ENCODE results near the gene STAM. TPM values are rescaled to one million over a fixed set of nuclear protein-coding genes. Genes with fewer than 3 reads are reported as not detected.

STAM gene
- total RNA-seq, 2 experiments from 2014 or later: 12.9 to 18.2 TPM

DNA sequence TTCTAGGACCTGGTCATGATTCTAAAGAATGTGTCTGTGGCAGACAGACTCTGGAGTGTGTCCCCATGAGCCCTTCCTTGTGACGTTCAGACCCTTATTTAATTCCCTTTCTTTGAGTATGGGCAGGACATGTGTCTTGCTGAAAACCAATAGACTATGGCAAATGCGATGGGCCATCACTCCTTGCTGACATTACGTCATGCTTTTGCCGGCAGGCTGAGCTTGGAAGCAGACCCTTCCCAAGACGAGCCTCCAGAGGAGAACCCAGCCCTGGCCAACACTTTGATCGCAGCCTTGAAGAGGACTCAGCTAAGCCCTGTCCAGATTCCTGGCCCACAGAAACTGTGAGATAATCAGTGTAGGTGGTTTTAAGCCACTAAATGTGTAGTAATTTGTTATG is 89.7 kb downstream of the STAM start:
- ChIA-PET POLR2A (no interaction called here), CTCF (ENCODE audit: unreplicated experiment) (no interaction called here)
- H3K4me2 ChIP-seq (ENCODE audit: low read length): no peak overlapping the region
- H3K36me3 ChIP-seq (ENCODE audit: insufficient read depth, low read length): no peaks in the 10 kb centered on the region
- no peak overlapping the region for H2AFZ ChIP-seq (ENCODE audit: low read length)
- no peak overlapping the region for H3K27ac ChIP-seq (ENCODE audit: low read depth, low read length, poor library complexity, severe bottlenecking)
- no peak for DNase-seq (ENCODE audit: low spot score)
- H3K4me1 ChIP-seq (ENCODE audit: insufficient read depth, low read length, poor library complexity, severe bottlenecking): no peaks in the 10 kb centered on the region
- no peaks in the 10 kb centered on the region for H3K79me2 ChIP-seq (ENCODE audit: insufficient read depth, low read depth, low read length)
- TF ChIP-seq, protein P1, sequence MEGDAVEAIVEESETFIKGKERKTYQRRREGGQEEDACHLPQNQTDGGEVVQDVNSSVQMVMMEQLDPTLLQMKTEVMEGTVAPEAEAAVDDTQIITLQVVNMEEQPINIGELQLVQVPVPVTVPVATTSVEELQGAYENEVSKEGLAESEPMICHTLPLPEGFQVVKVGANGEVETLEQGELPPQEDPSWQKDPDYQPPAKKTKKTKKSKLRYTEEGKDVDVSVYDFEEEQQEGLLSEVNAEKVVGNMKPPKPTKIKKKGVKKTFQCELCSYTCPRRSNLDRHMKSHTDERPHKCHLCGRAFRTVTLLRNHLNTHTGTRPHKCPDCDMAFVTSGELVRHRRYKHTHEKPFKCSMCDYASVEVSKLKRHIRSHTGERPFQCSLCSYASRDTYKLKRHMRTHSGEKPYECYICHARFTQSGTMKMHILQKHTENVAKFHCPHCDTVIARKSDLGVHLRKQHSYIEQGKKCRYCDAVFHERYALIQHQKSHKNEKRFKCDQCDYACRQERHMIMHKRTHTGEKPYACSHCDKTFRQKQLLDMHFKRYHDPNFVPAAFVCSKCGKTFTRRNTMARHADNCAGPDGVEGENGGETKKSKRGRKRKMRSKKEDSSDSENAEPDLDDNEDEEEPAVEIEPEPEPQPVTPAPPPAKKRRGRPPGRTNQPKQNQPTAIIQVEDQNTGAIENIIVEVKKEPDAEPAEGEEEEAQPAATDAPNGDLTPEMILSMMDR (conservative IDR thresholded peaks at IDR 0.05; ENCODE audit: low read length): no peak
- TF ChIP-seq EZH2phosphoT487 (IDR thresholded peaks at IDR 0.05; ENCODE audit: borderline replicate concordance, low read depth, low read length): no peak
- BruUV-seq (replicated peaks): no TSS peak
- intact Hi-C loops (cut with micrococcal nuclease; ENCODE audit: unreplicated experiment): no loop called here
- no peaks in the 10 kb centered on the region for H3K9me3 ChIP-seq (ENCODE audit: low read length)
- no peak overlapping the region for H3K4me3 ChIP-seq (ENCODE audit: low read depth, low read length, poor library complexity, severe bottlenecking)
- H3K9me2 ChIP-seq (ENCODE audit: insufficient read depth, low read length): no peaks in the 10 kb centered on the region
- H4K20me1 ChIP-seq (ENCODE audit: insufficient read depth, low read length): no peaks in the 10 kb centered on the region

DNA sequence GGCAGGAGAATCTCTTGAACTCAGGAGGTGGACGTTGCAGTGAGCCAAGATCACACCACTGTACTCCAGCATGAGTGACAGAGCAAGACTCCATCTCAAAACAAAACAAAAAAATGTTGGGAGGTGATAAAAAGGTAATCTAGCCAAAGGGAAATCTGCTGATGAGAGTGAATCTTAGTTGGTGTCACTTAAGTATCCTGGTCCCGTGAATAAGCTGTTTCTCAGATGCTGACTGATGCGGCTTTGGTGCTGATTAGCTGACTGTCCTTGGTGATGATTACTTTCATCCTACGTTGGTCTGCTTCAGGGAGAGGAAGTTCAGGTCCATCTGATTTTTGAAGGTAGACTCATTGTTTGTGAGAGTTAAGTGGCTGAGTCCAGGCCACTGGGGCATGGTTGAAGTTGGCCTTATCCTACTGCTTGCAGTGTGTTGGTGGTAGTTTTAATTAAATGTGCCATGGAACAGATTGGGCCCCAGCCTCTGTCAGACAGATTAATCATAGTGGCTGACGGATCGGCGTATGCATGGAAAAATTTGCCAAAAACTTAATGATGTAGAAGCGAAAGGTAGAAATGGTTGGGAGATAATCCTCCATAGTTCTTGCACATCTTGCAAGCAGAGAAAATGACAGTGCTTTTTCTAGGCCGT is 90.6 kb downstream of the STAM start:
- TF ChIP-seq EZH2phosphoT487 (IDR thresholded peaks at IDR 0.05; ENCODE audit: borderline replicate concordance, low read depth, low read length): no peak
- TF ChIP-seq, protein P1 (conservative IDR thresholded peaks at IDR 0.05; ENCODE audit: low read length): no peak
- BruUV-seq (replicated peaks): no TSS peak
- Histone ChIP-seq H3K9me3 (ENCODE audit: low read length) (no peaks in the 10 kb centered on the region), H2AFZ (ENCODE audit: low read length) (no peak overlapping the region), H3K79me2 (ENCODE audit: insufficient read depth, low read depth, low read length) (no peaks in the 10 kb centered on the region), H4K20me1 (ENCODE audit: insufficient read depth, low read length) (no peaks in the 10 kb centered on the region), H3K4me3 (ENCODE audit: low read depth, low read length, poor library complexity, severe bottlenecking) (no peak overlapping the region), H3K36me3 (ENCODE audit: insufficient read depth, low read length) (no peaks in the 10 kb centered on the region), H3K9me2 (ENCODE audit: insufficient read depth, low read length) (no peaks in the 10 kb centered on the region), H3K4me1 (ENCODE audit: insufficient read depth, low read length, poor library complexity, severe bottlenecking) (no peaks in the 10 kb centered on the region), H3K4me2 (ENCODE audit: low read length) (no peak overlapping the region), H3K27ac (ENCODE audit: low read depth, low read length, poor library complexity, severe bottlenecking) (no peak overlapping the region)
- DNase-seq (ENCODE audit: low spot score): no peak
- intact Hi-C loops (cut with micrococcal nuclease; ENCODE audit: unreplicated experiment): no loop called here
- POLR2A ChIA-PET: interaction anchor here (0.5 kb wide), 1 partner anchor 243 kb away, joined by 3 read pairs; no protein-coding TSS in a partner anchor
- CTCF ChIA-PET (ENCODE audit: unreplicated experiment): no interaction called here

DNA sequence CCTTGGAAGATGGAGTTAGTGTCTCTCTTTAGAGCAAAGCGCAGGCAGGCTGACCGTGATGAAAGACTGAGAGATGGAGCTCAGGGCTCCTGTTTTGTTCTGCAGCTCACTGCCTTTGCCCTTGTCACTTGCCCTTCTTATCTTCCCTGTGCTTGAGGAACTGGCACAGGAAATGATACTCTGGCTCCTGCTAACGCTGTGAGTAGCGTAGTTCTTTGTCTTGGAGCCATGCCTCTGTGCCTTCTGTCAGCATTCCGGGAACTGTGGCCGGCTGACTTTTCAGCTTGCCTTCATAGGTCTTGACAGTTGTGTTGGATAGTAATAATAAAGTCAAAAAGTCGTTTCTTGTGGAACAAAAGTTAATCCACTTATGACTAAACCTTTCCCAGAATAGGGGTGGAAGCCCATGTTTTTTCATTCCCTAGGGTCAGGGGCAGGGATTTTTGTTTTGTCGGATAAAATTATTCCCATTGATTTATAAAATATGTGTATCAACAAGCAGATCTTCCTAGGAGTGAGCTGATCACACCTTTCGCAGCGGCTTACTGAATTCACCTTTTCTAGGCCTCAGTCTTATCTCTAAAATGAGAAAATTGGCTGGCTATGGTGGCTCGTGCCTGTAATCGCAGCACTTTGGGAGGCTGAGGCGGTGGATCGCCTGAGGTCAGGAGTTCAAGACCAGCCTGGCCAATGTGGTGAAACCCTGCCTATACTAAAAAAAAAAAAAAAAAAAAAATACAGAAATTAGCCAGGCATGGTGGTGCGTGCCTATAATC is 91.4 kb downstream of the STAM start:
- no peaks in the 10 kb centered on the region for H3K9me3 ChIP-seq (ENCODE audit: low read length)
- H3K79me2 ChIP-seq (ENCODE audit: insufficient read depth, low read depth, low read length): no peaks in the 10 kb centered on the region
- H3K4me2 ChIP-seq (ENCODE audit: low read length): no peak overlapping the region
- intact Hi-C loops (cut with micrococcal nuclease; ENCODE audit: unreplicated experiment): no loop called here
- no TSS peak for BruUV-seq (replicated peaks)
- POLR2A ChIA-PET: interaction anchor here (0.6 kb wide), 1 partner anchor 69 kb away, joined by 9 read pairs; no protein-coding TSS in a partner anchor
- CTCF ChIA-PET (ENCODE audit: unreplicated experiment): no interaction called here
- H3K9me2 ChIP-seq (ENCODE audit: insufficient read depth, low read length): no peaks in the 10 kb centered on the region
- H3K27ac ChIP-seq (ENCODE audit: low read depth, low read length, poor library complexity, severe bottlenecking): no peak overlapping the region
- H3K36me3 ChIP-seq (ENCODE audit: insufficient read depth, low read length): no peaks in the 10 kb centered on the region
- H4K20me1 ChIP-seq (ENCODE audit: insufficient read depth, low read length): no peaks in the 10 kb centered on the region
- no peak for DNase-seq (ENCODE audit: low spot score)
- H3K4me1 ChIP-seq (ENCODE audit: insufficient read depth, low read length, poor library complexity, severe bottlenecking): no peaks in the 10 kb centered on the region
- no peak overlapping the region for H3K4me3 ChIP-seq (ENCODE audit: low read depth, low read length, poor library complexity, severe bottlenecking)
- H2AFZ ChIP-seq (ENCODE audit: low read length): no peak overlapping the region
- TF ChIP-seq, protein P1 (conservative IDR thresholded peaks at IDR 0.05; ENCODE audit: low read length): no peak
- TF ChIP-seq EZH2phosphoT487 (IDR thresholded peaks at IDR 0.05; ENCODE audit: borderline replicate concordance, low read depth, low read length): no peak
